Mesenteric fat pad (tissue), 1 donor: ENCODE data around the gene C1QTNF9. TPM values are rescaled to one million over a fixed set of nuclear protein-coding genes. Genes with fewer than 3 reads are reported as not detected.
"Not testable (repeated sequence)": the region's sequence is repeated elsewhere in the genome, so short reads cannot be mapped to it uniquely, and the experiment has no call there.

Experiments used
- DNase-seq: peaks from one replicate; pipeline ENCODE4 v3.0.0-alpha.2; 2020; ENCODE audit warnings: low spot score
- total RNA-seq: library from RNA; stranded (reverse); fragmentation: NEBNext Ultra II Directional; extraction: Animal tissue kit (Norgen Biotek cat#: 25700); gene quantifications from one replicate; pipeline ENCODE4 v1.2.1, GENCODE V29; 2021
- donor health status: DM: yes; HTN: yes; CAD: no.

The C1QTNF9 gene
- total RNA-seq, 1 donor from 2014 or later: 1.0 TPM

DNA sequence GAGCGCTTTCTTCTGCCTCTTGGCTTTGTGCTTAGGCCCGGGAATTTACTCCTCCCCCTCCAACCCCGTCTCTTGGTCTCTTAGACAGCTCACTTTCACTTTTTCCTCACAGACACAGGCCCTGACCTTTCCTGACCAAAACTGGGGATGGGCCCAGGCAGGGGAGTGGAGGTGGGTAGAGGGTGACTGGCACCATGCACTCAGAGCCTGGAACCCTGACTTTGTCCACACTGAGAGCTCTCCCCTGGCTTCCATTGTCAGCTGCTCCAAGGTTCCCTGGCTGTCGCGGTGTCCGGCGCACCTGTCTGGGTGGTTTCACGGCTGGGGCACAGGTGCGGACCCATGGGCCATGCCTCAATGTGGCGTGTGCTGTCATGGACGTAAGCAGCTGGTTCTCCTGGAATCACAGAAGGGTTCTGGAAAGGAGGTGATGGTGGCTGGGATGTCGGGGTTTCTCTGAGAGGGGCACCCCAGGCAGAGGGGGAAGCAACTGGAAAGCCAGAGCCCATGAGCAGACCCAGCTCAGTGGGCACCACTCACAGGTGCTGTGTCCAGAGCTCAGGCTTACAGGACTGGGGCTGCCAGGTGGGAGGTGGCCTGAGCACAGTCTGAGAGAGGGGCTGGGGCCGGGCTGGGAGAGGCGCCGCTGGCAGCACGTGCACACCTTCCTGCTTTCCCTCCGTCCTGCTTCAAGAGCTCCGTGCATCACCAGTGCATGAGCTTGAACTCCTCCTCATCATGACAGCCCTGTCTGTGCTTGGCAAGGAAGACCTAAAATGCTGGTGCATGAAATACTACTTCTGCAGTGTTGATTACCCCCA lies 28.0 kb upstream of the C1QTNF9 start:
- DNase-seq: no peak

DNA sequence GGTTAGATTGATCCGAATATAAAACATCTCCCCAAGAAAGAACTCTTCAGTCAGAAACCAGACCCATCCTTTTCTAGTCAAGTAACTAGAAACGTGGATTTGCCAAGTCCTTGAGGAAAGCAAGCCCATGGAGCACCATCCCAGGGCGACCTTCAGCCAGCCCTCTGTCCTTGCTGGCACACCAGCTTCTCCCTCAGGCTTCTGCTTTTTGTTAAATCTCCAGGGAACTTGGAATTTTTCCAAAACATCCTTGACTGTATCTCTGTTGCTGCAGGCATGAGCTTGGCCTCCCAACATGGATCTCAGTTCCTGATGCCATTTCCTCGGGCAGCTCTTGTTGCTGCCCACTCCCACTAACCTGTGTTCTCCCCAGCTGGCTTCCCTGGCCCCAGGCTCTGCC lies 27.1 kb upstream of the C1QTNF9 start:
- DNase-seq: no peak

DNA sequence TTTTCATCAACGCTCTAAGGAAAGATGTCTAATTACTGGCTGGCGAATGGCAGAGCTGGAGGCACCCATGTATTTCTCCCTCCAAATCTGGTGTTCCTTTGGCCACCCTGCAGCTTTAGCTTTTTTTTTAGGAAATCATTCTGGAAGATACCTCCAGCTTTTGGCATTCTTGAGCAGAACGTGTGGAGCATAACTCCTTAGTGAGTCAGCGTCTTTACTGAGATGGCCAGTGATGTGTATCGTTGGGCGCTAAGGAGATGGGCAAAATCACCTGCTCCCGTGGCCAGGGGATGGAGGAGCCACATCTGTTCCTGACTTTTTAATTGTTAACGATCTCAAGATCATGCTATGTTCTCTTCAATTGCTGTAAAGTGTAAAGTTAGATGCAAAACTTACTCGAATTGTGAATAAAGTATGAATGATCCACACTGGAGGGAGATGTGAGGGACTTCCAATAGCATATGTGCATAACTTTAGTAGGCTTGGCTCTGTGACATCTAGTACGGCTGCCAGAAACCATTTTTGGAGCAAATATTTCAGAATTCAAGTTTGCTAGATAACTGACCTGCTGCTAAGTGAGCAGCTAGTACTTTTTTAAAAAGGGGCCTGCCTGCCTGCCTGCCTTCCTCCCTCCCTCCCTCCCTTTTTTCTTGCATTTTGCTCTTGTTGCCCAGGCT lies 24.4 kb upstream of the C1QTNF9 start:
- DNase-seq: no peak

DNA sequence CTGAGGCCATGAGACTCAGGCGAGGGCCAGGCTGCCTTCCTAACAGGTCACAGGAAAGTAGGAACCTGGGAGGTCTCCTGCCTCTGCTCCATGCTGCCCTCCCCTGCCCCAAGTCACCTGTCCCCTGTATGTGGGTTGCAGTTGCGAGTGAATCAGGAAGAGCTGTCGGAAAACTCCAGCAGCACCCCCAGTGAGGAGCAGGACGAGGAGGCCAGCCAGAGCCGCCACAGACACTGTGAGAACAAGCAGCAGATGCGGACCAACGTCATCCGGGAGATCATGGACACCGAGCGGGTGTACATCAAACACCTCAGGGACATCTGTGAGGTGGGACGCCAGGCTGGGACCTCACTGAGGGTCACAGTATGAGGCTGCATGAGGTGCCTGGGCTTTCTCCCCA lies 22.8 kb upstream of the C1QTNF9 start:
- DNase-seq: no peak

DNA sequence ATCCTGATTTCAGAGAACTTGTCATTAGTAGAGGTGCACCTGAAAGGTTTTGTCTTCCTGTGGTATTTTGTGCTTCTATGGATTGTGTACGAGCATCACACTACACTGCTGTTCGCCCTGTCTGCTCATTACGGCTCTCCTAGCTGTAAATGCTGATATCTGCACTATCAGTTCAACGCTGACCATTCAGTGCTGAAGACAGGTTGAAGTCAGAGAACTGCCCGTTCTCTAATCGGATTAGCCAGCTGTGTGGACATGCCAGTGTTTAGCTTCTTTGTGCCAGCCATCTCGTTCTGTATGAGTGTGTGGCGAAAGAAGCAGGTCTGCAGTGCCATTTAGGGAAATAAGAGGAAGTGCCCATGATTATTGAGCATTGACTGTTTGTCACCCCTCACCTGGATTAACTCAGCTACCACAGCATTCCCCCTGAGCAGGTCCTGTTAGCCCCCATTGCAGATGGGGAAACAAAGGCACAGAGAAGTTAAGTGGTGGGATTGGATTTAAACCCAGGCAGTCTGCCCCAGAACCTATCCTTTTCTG lies 21.6 kb upstream of the C1QTNF9 start:
- DNase-seq: no peak

DNA sequence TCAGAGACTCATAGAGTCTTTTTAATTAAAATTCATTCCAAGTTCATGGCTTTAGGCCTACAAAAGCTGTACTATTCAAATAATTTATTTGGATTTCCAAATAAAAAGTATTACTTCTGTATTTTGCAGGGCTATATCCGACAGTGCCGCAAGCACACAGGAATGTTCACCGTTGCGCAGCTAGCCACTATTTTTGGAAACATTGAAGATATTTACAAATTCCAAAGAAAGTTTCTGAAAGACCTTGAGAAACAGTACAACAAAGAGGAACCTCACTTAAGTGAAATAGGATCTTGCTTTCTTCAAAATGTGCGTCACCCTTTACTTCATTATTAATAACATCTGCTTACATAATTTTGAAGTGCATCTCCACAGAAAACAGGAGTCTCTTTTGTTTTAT lies 20.5 kb upstream of the C1QTNF9 start:
- DNase-seq: no peak

DNA sequence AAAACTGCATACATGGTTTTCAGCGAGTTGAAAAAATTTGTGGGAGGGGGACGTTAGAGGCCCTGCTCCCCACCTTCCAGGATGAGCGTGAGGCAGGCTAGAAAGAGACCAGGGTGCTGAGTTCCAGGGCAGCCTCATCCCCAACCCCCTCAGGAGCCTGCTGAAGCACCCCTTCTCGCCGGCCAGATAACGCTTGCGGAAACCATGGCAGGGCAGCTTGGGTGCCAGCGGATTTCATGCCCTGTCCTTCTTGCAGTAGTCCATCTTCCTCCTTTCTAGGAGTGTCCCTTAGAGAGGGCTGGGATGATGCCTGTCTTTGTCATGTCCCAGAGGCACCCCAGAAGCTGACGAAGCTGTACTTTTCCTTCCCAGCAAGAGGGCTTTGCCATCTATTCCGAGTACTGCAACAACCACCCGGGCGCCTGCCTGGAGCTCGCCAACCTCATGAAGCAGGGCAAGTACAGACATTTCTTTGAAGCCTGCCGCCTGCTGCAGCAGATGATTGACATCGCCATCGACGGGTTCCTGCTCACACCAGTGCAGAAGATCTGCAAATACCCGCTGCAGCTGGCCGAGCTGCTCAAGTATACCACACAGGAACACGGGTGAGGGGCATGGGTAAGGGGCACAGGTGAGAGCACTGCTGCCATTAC lies 19.0 kb upstream of the C1QTNF9 start:
- DNase-seq: no peak

DNA sequence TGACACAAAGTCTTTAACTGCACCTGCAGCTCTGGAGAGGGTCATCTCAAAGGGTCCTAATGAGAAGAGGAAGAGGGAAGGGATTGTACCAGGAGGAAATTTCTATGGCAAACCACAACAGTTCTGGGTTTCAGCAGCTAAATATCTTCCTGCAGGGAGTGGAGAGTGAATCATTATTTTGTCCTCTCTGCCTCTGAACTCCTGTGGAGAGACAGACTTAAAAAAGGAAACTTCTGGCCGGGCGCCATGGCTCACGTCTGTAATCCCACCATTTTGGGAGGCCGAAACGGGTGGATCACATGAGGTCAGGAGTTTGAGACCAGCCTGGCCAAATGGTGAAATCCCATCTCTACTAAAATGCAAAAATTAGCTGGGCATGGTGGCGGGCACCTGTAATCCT lies 16.9 kb upstream of the C1QTNF9 start:
- no peak for DNase-seq

DNA sequence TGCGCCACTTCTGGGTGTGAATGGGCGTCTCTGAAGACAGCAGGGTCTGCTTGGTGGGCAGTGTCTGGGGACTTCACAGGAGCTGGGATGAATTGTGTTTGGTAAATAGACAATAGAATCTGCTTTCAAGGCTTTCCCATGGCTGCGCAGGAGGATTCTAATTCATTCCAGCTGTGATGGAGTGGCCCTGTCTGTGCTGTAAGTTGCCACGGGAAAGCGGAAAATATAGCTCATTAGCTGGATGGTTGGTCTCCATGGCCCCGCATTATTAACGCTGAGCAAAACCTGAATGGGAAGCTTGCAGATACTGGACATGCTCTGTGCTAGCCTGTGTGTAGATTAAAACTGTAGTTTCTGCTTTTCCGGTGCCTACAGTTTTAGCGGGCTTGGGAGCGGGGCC lies 15.6 kb upstream of the C1QTNF9 start:
- no peak for DNase-seq

DNA sequence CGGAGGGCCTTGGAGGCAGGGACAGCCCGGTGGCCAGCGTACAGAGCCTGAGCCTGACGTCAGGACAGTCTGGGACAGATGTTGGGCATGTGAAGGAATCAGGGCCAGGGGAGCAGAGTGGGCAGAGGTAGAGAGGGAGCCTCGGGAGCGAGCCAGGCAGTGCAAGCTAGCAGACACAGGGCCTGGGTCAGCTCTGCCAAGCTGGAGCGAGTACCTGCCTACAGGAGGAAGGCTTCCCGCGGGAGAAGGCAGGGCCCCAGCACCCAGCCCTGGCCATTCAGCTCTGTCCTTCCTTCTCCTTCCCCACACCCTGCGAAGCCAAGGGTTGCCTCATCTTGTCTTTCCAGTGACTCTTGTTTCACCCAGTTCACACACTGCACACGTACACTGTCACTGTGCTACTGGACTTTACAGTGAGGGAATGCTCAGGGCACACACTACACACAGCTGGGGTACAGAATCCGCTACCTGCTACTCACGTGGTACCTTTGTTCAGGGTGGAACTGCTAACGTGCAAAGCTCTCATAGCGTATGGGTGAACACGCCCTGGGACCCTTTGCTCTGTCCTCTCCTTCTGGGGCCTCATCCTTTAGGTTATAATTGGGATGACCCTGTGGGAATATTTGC lies 9.8 kb upstream of the C1QTNF9 start:
- no peak for DNase-seq

DNA sequence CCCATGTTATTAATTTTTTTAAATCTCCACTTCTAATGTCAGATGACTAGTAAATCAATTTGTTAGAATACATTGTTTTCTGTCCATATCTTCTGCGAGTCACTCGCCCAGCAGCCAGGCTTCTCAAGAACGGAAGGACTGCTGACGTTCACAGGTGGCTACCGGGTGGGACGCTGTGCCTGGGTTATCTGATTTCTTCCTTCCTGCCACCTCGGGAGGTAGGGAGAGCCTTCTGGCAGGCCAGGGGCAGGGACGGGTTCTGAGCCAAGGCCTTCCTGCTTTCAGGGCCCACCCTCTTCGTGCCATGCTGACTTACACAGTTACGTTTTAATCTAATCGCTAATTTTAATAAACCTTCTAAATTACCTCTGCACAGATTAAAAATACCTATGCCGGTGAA lies 7.9 kb upstream of the C1QTNF9 start:
- no peak for DNase-seq

DNA sequence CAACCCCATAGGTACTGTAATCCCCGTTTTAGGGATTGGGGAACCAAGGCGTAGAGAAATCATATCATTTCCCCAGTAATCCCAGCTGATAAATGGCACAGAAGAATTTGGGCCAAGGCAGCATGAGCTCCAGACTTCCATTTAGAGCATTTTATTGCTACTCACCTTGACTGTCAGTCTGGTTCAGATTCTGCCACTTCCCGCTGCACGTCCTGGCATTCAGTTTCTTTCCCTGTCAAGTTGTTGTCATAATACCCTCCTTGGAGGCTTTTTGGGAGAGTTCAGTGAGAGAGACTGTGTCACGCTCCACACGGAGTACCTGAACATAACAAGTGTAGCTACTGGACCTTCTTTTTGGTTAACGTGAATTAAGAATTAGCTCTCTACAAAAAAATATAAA lies 7.5 kb upstream of the C1QTNF9 start:
- DNase-seq: no peak

DNA sequence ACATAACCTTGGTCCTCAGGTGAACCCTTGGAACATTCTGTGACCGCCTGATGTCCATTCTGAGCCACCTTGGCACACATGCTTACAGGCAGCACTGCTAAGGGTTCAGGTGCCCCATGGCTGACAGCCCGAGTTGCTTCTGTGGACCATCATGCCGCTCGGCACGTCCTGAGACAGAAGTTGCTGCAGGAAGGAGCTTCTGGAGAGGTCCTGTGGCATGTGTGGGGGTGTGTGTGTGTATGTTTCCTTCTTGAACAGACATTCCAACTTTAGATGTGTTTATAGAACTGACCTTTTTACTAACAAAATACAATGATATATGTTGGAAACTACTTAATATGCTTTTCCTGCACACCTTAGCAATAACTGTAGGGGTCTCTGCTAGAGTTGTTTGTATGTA lies 4.8 kb upstream of the C1QTNF9 start:
- DNase-seq: no peak

DNA sequence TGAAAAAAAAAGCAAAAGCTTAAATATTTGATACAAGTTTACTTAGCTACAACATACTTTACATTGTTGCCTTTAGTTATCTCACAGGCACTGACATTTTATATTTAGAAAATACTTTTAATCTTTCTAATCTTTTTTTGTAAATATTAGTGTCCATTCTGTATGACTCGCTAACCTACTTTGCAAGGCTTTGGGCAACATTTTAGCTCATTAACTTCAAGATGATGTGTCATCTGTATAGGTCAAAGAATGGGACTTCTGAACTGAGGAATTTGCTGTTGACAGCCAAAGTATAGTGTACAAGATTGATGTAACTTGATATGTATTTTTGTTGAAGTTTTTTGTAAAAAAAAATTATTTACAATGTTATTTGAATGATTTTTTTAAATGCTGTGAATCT lies 2.7 kb upstream of the C1QTNF9 start:
- no peak for DNase-seq

DNA sequence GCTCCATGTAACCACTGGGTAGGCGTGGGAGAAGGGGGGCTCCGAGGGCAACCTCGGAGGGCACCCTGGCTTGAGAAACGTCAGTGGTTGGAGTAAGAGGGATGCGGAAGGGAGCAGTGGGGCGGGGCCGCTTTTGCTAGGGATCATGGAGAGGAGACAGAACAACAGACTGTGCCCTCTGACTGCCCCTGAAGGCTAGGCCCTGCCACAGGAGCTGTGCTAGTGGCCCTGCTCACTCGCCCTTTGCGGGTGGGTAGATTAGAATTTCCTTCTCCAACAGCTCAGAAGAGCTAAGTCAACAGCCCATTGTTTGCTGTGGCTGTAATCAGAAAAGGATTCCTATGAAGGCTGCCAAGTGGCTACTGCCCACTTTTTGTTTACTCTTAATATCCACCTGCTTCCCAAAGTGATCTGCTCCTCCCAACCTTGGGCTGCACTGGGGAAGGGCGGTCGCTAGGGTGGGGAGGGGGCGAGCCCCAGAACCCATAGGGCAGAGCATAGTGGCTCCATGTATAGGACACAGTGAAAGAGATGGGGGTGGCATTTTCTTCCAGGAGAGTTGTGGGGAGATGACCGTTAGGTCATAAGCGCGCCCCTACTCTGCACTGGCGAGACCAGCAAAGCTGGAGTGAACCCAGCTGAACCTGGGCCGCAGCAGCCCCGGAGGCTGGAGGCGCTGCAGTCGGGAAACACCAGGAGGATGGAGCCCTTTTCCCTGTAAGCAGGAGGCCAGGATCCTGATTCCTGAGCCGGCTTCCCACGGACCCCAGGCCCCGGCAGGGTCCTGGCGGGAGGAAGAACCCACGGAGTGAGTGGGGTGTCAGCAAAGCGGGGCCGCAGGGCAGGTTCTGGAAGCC lies 1.9 kb upstream of the C1QTNF9 start:
- no peak for DNase-seq

DNA sequence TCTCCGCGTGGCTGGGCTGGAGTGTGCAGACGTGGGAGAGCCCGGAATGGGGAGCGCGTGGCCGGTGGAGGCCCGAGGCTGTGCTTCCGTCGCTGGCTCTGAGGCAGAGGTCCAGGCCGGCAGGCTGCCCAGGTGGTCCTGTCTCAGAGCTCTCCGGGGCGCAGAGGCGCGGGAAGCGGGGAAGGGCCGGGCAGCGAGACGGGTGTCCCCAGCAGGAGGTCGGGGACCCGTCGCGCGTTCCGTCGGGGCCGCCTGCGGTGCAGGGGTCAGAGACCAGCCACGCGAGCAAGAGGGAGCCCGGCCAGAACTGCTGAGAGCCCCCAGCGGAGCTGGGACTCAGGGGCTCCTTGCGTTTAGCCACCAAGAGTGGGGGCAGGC lies 1.3 kb upstream of the C1QTNF9 start:
- DNase-seq: no peak

DNA sequence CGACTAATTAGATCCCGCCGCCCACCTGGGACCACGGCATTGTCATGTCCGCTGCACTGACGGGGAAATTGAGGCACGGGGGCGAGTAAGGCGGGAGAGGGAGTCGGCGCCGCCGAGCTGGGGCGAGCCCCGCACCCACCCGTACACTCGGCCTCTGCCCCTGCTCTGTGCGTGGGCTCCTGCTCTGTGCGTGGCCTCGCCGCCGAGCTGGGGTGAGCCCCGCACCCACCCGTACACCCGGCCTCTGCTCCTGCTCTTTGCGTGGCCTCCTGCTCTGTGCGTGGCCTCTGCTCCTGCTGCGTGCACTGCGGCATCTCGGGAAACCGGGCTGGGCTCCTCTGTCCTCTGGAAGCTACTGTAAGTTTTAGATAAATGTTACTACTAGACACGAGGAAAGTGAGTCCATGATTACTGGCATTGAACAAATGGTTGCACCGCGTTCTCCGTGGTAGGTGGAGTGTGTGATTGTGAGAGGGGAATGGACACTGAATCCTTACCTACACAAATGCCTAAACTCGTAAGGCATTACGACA lies 826 bp upstream of the C1QTNF9 start:
- no peak for DNase-seq

DNA sequence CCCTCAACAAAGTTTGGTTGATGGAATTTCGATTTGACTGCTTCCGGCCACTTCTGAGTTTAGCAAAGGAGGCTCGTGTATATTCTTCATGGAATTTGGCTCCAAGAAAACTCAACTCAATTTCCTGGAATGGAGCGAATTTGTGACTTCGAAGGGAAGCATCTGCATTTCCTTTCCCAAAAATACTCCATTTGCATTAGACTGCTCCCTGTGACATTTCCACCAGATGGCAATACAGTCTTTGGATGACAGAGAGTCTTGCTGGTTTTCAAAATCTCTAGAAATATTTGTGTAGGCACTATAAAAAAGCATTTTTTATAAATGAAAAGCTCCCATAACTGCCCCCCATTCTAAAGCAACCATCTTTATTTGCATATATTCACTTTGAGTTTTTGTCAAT lies 4.1 kb downstream of the C1QTNF9 start:
- no peak for DNase-seq

DNA sequence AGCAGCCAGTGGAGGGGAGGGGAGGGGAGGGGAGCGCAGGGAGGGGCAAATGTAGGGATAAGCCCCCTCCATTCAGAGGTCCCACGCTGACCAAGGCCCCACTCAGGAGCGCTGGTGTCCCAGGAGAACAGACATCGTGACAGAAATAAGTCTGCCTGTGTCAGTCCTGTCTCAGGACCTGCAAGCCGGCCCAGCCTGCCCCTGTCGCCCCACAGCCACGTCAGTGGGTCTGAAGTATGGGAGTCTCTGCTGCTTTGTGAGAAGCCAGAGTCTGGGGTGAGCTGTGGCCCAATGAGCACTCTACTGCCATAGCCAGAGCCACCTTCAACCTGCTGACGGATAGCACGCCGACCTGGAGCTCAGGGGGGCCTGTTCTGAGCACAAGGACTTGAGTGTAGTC lies 8.5 kb downstream of the C1QTNF9 start:
- not testable (repeated sequence) for DNase-seq

DNA sequence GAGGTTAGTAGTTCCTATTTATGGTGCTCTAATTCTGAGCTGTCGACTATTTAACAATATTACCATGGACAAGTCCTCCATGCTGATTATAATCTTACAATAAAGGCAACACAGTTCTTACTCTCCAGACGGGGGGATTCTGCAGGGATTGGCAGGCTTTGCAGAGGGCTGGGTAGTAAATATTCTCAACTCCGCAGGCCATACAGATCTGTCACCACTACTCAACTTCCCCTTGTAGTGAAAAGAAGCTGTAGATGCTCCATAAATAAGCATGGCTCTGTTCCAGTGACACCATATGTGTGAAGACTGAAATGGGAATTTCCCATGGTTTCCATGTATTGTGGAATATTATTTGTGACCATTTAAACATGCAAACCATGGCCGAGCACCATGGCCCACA lies 9.5 kb downstream of the C1QTNF9 start:
- DNase-seq: not testable (repeated sequence)

DNA sequence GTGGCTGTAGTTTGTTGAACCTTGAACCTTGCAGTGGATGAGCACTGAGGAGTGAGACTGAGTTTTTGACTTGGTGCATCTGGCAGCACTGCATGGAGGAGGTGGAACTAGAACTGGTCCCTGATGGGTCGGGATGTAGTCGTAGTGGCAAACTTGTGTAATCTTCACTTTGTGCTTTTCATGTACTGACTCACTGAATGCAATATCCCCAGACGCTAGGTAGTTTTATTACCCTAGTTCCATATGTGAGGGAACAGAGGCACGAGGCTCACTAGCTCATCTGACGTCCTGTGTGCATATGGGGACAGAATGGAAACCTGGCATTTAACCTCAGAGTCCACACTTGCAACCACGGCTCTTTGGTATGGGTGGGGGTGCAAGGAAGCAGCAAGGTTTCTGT lies 10.3 kb downstream of the C1QTNF9 start:
- not testable (repeated sequence) for DNase-seq
